SW480 (cell line): Measurements from ENCODE around the gene GPR50.

Source experiments
- DNase-seq: peaks from one replicate; pipeline ENCODE4 v3.0.0-alpha.2; 2016; ENCODE audit warnings: low spot score

GPR50 gene

GRCh38 chrX:151176231-151176750, at the start of gene GPR50:
TSS of gene GPR50 (plus strand) at chrX:151176584. CDS start at chrX:151176722, 138 bp downstream.
- DNase-seq, result no peak

- DNase-seq, result no peak
Measured at GRCh38 chrX:151132531-151132930, 43.9 kb upstream of the GPR50 start.

DNA sequence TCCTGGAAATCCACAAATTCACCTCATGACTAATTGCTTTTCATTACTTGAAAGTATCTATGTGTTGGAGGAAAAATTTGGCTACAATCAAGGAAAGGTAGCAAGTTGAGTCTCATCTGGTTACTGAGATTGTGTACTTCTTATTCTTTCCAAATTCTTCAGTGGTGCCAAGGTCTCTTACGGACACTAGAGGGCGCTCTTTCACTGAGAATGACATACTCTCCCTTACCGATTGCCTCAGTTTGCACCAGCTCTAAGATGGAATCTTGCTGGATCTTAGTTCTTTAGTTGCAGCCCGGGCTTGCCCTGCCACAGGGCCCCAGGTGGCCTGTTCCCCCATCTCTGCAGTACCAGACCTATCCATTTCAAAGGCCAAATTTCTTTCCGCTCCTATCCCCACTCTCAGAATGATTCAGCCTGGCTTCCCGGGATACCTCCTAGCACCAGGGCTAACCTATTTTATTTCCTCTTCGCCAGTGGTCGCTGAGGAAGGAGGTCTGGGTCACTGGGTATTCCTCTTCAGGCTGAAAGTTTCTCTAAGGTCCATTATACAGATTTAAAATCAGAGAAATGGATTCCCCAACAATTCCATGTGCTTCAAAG, 24.6 kb upstream of the GPR50 start:
- DNase-seq, result peak; percentile 41

- DNase-seq, result peak; percentile 41
Measured at GRCh38 chrX:151153086-151153485, 23.3 kb upstream of the GPR50 start.

DNA sequence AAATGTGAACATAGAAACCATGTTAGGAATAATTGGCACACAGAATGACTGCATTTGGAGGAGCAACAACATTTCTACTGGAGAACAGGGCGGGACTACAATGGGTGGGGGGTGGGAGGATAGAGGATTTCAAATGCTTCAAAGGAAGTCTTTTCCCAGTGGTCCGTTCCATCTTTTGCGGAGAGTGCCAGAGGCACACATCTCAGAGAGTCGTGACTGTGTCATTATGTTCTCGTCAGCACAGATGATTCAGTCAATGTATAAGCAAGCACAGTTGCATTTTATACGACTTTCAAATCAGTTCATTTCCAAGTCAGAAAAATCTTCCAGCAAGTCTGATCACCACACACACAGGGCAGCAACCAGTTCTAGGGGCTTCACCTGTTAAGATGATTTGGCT, 22.7 kb upstream of the GPR50 start:
- no peak for DNase-seq

GRCh38 chrX:151155234-151155633, 21.1 kb upstream of the GPR50 start:
- DNase-seq, result no peak

- no peak for DNase-seq
Measured at GRCh38 chrX:151161690-151162089, 14.7 kb upstream of the GPR50 start.

- DNase-seq, result no peak
Measured at GRCh38 chrX:151167791-151168345, 8.5 kb upstream of the GPR50 start.

DNA sequence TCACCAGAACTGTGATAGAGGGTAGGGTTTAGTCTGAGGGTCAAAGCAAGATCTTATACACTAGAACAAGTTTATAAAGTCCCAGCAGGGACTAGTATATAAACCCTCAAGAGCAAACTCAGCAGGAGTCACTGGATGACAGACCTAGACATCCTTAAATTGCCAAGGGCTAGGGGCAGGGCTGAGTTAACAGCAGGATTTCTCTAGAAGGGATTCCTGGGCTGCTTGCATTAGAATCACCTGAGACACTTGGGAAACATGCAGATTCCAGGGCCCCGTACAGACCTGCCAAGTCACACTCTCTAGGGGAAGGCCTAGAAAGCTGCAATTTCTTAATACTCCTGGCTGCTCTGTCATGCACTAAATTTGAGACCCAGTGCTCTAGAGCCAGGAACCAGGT, 6.6 kb upstream of the GPR50 start:
- DNase-seq, result no peak

DNA sequence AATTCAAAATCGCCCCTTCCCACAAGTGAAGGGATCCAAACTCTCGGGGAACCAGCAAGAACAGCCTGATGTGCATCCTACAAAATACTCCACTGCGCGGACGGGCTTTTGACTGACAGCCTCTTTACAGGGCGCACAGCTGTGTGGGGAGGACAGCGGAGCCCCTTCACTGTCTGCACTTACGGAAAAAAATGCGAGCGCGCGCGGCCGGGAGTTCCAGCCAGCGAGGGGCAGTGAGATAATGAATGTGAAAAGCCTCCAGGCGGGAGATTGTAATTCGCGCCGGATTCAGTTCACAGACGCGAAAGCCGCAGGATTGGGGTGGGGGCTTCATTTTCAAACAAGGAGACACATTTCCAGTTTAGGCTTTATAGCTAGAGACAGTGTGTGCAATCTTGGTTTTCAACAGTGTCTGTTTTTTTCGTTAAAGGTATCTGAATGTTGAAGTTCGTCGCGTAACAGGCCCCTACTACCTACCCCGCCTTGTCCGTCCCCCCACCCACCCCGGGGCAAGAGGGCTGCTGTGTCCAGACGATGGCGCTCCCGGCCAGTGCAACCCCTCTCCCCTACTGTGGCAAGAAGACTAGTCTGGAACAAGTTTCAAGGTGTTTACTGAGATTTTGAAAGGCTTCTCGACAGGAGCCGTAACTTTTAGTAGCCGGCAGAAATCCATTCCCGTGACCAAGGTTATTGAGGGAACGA, 1.7 kb upstream of the GPR50 start:
- no peak for DNase-seq

GRCh38 chrX:151175283-151176062, 911 bp upstream of the GPR50 start:
- no peak for DNase-seq

- no peak for DNase-seq
Measured at GRCh38 chrX:151177141-151178027, 1.0 kb downstream of the GPR50 start.

GRCh38 chrX:151178746-151179145, 2.4 kb downstream of the GPR50 start:
- DNase-seq, result no peak

- DNase-seq, result no peak
Measured at GRCh38 chrX:151180400-151180799, 4.0 kb downstream of the GPR50 start.

GRCh38 chrX:151181088-151181487, 4.7 kb downstream of the GPR50 start:
- no peak for DNase-seq

DNA sequence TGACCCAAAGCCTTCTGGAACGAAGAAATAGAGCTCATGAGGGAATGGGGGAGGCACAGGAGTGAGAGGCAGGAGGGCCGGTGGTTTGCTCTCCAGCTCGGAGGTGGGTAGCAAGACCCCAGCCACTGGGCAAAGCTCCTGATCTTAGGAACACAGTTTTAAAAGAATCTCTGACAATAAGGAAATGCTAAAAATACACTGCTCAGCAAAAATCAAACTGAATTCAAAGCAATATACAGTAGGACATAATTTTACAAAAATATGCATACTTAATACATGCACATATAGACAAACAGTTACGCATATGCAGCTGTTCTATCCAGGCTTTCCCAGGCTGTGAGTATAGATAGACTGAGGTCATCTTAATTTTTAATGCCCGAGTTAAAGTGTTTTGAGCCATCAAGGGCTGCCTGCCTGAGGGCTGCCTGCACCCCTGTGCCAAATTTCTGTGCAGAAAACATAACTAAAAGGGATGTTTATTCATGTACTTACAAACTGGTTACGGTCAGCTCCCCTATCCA, 6.9 kb downstream of the GPR50 start:
- DNase-seq, result no peak

- no peak for DNase-seq
Measured at GRCh38 chrX:151183912-151184565, 7.7 kb downstream of the GPR50 start.

DNA sequence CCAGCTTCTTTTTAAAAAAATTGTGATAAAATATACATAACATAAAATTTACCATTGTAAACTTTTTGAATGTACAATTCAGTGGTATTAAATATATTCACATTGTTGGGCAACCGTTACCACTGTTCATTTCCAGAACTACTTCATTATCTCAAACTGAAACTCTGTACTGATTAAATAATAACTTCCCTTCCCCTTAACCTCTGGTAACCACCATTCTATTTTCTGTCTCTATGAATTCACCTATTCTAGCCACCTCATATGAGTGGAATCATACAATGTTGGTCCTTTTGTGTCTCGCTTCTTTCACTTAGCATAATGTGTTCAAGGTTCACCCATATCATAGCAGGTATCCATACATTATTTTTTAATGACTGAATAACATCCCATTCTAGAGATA, 8.3 kb downstream of the GPR50 start:
- DNase-seq, result no peak

GRCh38 chrX:151206871-151207270, 30.5 kb downstream of the GPR50 start:
- DNase-seq, result no peak

DNA sequence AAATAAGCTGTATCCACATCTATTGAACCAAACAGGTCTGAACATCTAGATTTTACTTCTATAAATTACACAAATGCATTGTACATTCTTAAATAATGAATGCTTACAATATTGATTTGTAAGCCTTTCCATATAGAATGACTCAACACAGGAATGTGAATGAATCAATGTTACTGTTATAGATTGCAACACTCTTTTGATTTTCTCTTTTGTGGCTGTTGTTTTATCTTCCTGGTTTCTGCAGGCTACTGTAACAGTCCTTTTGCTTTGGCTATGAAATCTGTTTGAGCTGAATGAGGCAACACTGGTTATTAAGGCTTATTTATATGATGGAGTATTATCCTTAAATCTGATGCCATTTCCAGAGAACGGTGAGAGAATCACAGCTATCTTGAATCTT, 49.5 kb downstream of the GPR50 start:
- no peak for DNase-seq

- DNase-seq, result no peak
Measured at GRCh38 chrX:151226941-151227340, 50.6 kb downstream of the GPR50 start.
